Activated CD4-positive, alpha-beta T cell treated with anti-CD3 and anti-CD28 coated beads for 36 hours (primary cell): ENCODE measurements around the gene FANCI. TPM values are rescaled to one million over a fixed set of nuclear protein-coding genes. Genes with fewer than 3 reads are reported as not detected.

Source experiments
- ATAC-seq: fragments of 200-7000 bp; cut with Tn5 transposase; one replicate; pipeline ENCODE4 v1.10.0; 2021; ENCODE audit warnings: mild to moderate bottlenecking, moderate library complexity
- CTCF ChIA-PET: fragments of 350-600 bp; sonication (Branson Sonifier 250); formaldehyde crosslinking; loops from one replicate; lab custom pipeline; 2021; ENCODE audit warnings: antibody characterized with exemption; lab: Charles Lee
- POLR2A ChIA-PET: fragments of 350-600 bp; sonication (Branson Sonifier 250); formaldehyde crosslinking; loops from one replicate; lab custom pipeline; 2021; ENCODE audit warnings: antibody characterized with exemption, inconsistent platforms; lab: Charles Lee
- DNase-seq: peaks from one replicate; pipeline ENCODE4 v3.0.0-alpha.2; 2020
- H3K27ac Mint-ChIP-seq: one replicate; pipeline ENCODE4 v1.8.0; 2021; ENCODE audit warnings: mixed read lengths
- H3K27me3 Mint-ChIP-seq: one replicate; pipeline ENCODE4 v1.8.0; 2021; ENCODE audit warnings: mixed read lengths
- H3K36me3 Mint-ChIP-seq: one replicate; pipeline ENCODE4 v1.8.0; 2021; ENCODE audit warnings: low read depth, mixed read lengths
- H3K4me1 Mint-ChIP-seq: one replicate; pipeline ENCODE4 v1.8.0; 2021; ENCODE audit warnings: mixed read lengths
- H3K4me3 Mint-ChIP-seq: one replicate; pipeline ENCODE4 v1.8.0; 2021; ENCODE audit warnings: mild to moderate bottlenecking, moderate library complexity, mixed read lengths
- H3K9me3 Mint-ChIP-seq: one replicate; pipeline ENCODE4 v1.8.0; 2021; ENCODE audit warnings: low read depth, mixed read lengths
- intact Hi-C, 2 experiments: fragments of 100-400 bp; cut with DNase I in 1 of 2; cut with micrococcal nuclease in 1 of 2; formaldehyde crosslinking; loops; one replicate each; pipeline versions ENCODE4 v1.14.2 to v1.15.1; 2022 to 2024; cut with DNase I, micrococcal nuclease
- total RNA-seq, 2 experiments: library from RNA; stranded (reverse); gene quantifications; one replicate each; pipeline ENCODE4 v1.2.3, GENCODE V29; 2021

The FANCI gene
- total RNA-seq, 2 experiments from 2014 or later, result 150 to 199 TPM

DNA sequence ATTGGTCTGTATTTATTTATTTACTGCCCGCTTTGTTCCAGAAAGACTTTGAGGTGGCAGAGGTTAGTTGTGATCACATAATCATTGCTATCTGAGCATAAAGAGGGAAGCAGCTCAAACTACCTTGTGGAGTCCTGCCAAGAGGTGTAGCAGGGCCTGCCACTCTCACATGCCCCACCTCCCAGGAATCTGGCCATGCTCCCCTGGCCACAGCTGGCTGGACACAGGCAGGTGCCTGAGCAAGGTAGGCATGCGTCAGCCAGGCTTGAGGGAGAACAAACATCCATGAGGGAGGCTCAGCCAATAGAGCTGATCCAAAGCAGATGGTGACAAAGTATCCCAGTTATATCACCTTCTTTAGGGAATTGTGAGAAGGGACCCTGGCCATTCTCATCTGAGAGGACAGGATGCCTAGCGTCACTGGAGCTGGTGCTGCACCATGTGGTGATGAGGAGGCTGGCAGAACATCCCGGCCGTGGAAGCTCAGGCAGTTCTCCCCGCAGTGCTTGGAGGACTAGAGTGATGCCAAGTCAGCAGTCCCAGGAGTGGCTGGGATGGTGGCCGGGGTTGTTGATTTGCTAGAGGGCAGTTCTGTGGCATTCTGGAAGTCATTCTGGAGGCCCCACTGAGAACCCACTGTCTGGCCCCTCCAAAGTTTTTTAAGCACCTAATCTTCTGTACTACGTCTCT is 97.7 kb downstream of the FANCI start:
- Mint-ChIP-seq H3K27me3 (peaks cover 2% of the 10 kb centered on the region), H3K27ac (no peak overlapping the region), H3K4me1 (peaks cover 11% of the 10 kb centered on the region), H3K4me3 (no peak overlapping the region), H3K9me3 (no peaks in the 10 kb centered on the region), H3K36me3 (no peaks in the 10 kb centered on the region)
- no peak for ATAC-seq
- POLR2A ChIA-PET, result no interaction called here
- DNase-seq, result no peak
- intact Hi-C loops, result no loop called here
- CTCF ChIA-PET, result interaction anchor here (1.3 kb wide), 1 partner anchor 15 kb away, joined by 4 read pairs; no protein-coding TSS in a partner anchor

GRCh38 chr15:89342840-89343239 is 99.1 kb downstream of the FANCI start:
- intact Hi-C loops, result no loop called here
- peaks cover 2% of the 10 kb centered on the region for H3K27me3 Mint-ChIP-seq
- ChIA-PET POLR2A (no interaction called here), CTCF (no interaction called here)
- no peak overlapping the region for H3K4me3 Mint-ChIP-seq
- ATAC-seq (no peak), DNase-seq (no peak)
- H3K36me3 Mint-ChIP-seq, result no peaks in the 10 kb centered on the region
- no peaks in the 10 kb centered on the region for H3K9me3 Mint-ChIP-seq
- peaks cover 6% of the 10 kb centered on the region for H3K4me1 Mint-ChIP-seq
- H3K27ac Mint-ChIP-seq, result no peak overlapping the region

GRCh38 chr15:89345248-89345647 is 101.5 kb downstream of the FANCI start:
- ChIA-PET CTCF (interaction anchor here (0.6 to 6.9 kb wide), 5 partner anchors 13 to 231 kb away, joined by 3 to 42 read pairs (median 4); no protein-coding TSS in a partner anchor), POLR2A (interaction anchor here (0.7 kb wide), 1 partner anchor 127 kb away, joined by 6 read pairs; no protein-coding TSS in a partner anchor)
- Mint-ChIP-seq H3K36me3 (no peaks in the 10 kb centered on the region), H3K9me3 (no peaks in the 10 kb centered on the region), H3K4me3 (no peak overlapping the region), H3K4me1 (peaks cover 10% of the 10 kb centered on the region), H3K27me3 (peaks cover 2% of the 10 kb centered on the region), H3K27ac (no peak overlapping the region)
- ATAC-seq, result no peak
- DNase-seq, result no peak
- intact Hi-C loops, result no loop called here

DNA sequence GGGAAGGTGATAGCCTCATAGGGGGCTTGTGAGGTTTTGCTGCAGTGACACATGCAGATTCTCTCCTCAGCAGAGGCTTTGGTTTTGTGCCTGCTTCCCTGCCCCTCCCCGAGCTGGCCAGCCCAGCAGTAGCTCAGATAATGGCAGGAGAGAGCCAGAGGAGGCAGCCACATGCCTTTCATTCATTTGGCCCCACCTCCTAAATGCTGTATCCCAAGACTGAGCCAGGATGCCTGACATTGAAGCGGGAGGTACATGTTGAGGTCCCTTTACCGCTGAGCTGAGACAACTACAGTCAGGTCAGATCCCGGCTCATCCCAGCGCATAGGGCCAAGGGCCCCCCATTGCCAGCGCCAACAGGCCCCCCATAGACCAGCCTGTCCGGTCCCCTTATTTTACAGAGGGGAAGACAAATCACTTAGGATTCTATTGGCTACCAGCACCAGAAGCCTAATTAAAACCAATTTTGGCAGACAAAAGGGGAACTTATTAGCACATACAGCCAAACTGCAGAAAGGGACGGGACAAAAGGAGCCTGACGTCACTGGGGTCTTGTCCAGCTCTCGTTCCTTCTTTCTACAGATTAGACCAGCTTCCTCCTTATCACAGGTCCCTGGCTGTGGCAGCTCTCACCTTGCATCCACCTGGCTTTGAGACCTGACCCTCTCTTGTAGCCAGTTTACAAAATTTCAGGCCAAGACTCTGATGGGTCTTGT is 102.9 kb downstream of the FANCI start:
- Mint-ChIP-seq H3K9me3 (no peaks in the 10 kb centered on the region), H3K4me3 (no peak overlapping the region), H3K4me1 (peaks cover 10% of the 10 kb centered on the region), H3K27ac (no peak overlapping the region), H3K27me3 (peaks cover 2% of the 10 kb centered on the region), H3K36me3 (no peaks in the 10 kb centered on the region)
- no peak for DNase-seq
- intact Hi-C loops, result no loop called here
- no peak for ATAC-seq
- CTCF ChIA-PET, result interaction anchor here (0.6 to 6.9 kb wide), 2 partner anchors 12 to 77 kb away, joined by 4 to 42 read pairs; no protein-coding TSS in a partner anchor
- POLR2A ChIA-PET, result interaction anchor here (0.7 kb wide), 1 partner anchor 53 kb away, joined by 4 read pairs; no protein-coding TSS in a partner anchor

- H3K9me3 Mint-ChIP-seq, result no peaks in the 10 kb centered on the region
- DNase-seq (peak; percentile 29), ATAC-seq (peak; percentile 63)
- H3K4me1 Mint-ChIP-seq, result peaks cover 10% of the 10 kb centered on the region
- POLR2A ChIA-PET, result no interaction called here
- intact Hi-C loops, result no loop called here
- peak overlapping the region; percentile 68 for H3K27ac Mint-ChIP-seq
- CTCF ChIA-PET, result interaction anchor here (1.1 to 6.9 kb wide), 2 partner anchors 9 to 81 kb away, joined by 3 to 42 read pairs; no protein-coding TSS in a partner anchor
- no peaks in the 10 kb centered on the region for H3K36me3 Mint-ChIP-seq
- peaks cover 5% of the 10 kb centered on the region for H3K27me3 Mint-ChIP-seq
- no peak overlapping the region for H3K4me3 Mint-ChIP-seq
Measured at GRCh38 chr15:89349206-89349558, 105.4 kb downstream of the FANCI start.

GRCh38 chr15:89352476-89352875 is 108.7 kb downstream of the FANCI start:
- intact Hi-C loops, result no loop called here
- DNase-seq (no peak), ATAC-seq (no peak)
- H3K27me3 Mint-ChIP-seq, result peaks cover 24% of the 10 kb centered on the region
- CTCF ChIA-PET, result interaction anchor here (0.8 kb wide), 1 partner anchor 78 kb away, joined by 3 read pairs; no protein-coding TSS in a partner anchor
- no peak overlapping the region for H3K27ac Mint-ChIP-seq
- POLR2A ChIA-PET, result no interaction called here
- peaks cover 10% of the 10 kb centered on the region for H3K4me1 Mint-ChIP-seq
- H3K36me3 Mint-ChIP-seq, result no peaks in the 10 kb centered on the region
- H3K9me3 Mint-ChIP-seq, result no peaks in the 10 kb centered on the region
- no peak overlapping the region for H3K4me3 Mint-ChIP-seq

DNA sequence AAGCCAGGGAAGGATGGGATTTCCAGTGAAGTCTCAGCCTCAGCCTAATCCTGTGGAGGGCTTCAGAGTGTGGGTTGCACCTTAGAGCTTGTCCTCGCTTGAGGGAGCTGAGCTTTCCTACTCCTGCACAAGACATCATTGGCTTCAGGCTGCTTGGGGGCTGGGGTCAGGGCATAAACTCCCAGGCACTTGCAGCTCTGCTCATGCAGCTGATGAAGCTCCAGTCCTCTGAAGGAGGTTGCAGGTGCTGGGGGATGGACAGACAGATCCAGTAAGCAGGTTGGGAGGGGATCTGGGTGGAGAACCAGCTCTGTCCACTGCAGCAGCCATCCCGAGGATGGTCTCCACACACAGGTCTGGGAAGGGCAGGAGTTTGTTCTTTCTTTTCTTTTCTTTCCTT is 110.2 kb downstream of the FANCI start:
- ChIA-PET CTCF (no interaction called here), POLR2A (no interaction called here)
- Mint-ChIP-seq H3K4me3 (no peak overlapping the region), H3K36me3 (no peaks in the 10 kb centered on the region), H3K9me3 (no peaks in the 10 kb centered on the region), H3K27me3 (peaks cover 28% of the 10 kb centered on the region), H3K27ac (no peak overlapping the region), H3K4me1 (peaks cover 4% of the 10 kb centered on the region)
- no peak for ATAC-seq
- intact Hi-C loops, result no loop called here
- DNase-seq, result no peak

GRCh38 chr15:89356634-89357298 is 113.0 kb downstream of the FANCI start:
- POLR2A ChIA-PET, result no interaction called here
- no peak overlapping the region for H3K4me3 Mint-ChIP-seq
- no peaks in the 10 kb centered on the region for H3K36me3 Mint-ChIP-seq
- H3K27me3 Mint-ChIP-seq, result peaks cover 52% of the 10 kb centered on the region
- H3K4me1 Mint-ChIP-seq, result no peaks in the 10 kb centered on the region
- ATAC-seq (no peak), DNase-seq (peak; percentile 49)
- intact Hi-C loops, result loop anchor here in 1 of 2 experiments (5.0 kb wide), 1 partner anchor 196 kb away; no protein-coding TSS in a partner anchor
- no peaks in the 10 kb centered on the region for H3K9me3 Mint-ChIP-seq
- H3K27ac Mint-ChIP-seq, result no peak overlapping the region
- CTCF ChIA-PET, result interaction anchor here (1.0 to 9.8 kb wide), 11 partner anchors 10 to 116 kb away, joined by 3 to 108 read pairs (median 30); partner anchors contain the start of gene POLG

DNA sequence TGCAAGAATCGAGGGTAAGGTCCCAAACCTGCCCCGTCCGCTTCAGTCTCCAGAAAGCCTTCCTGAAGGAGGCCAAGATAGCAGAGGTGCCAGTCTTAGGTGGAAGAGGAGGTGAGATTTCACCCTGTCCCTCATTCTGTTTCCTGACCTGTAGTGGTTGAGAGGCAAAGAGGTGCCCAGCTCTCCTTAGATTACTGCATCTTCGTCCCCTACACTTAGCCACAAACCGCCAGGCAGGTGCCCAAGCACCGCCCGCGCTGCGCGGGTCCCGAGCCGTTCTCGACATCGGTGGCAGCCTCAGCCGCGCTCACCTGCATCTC is 114.6 kb downstream of the FANCI start:
- Mint-ChIP-seq H3K4me3 (peak overlapping the region; percentile 70), H3K27me3 (peaks cover 60% of the 10 kb centered on the region), H3K27ac (no peak overlapping the region), H3K9me3 (no peaks in the 10 kb centered on the region), H3K36me3 (no peaks in the 10 kb centered on the region), H3K4me1 (no peaks in the 10 kb centered on the region)
- intact Hi-C loops, result loop anchor here (1.0 to 5.0 kb wide), 7 partner anchors 24 to 216 kb away; partner anchors contain the start of genes POLG (in 1 of the 2) and TICRR (in 1 of the 2)
- DNase-seq (no peak), ATAC-seq (no peak)
- POLR2A ChIA-PET, result no interaction called here
- CTCF ChIA-PET, result interaction anchor here (0.6 to 9.8 kb wide), 42 partner anchors 10 to 269 kb away, joined by 3 to 108 read pairs (median 6); partner anchors contain the start of genes FANCI, POLG and TICRR

DNA sequence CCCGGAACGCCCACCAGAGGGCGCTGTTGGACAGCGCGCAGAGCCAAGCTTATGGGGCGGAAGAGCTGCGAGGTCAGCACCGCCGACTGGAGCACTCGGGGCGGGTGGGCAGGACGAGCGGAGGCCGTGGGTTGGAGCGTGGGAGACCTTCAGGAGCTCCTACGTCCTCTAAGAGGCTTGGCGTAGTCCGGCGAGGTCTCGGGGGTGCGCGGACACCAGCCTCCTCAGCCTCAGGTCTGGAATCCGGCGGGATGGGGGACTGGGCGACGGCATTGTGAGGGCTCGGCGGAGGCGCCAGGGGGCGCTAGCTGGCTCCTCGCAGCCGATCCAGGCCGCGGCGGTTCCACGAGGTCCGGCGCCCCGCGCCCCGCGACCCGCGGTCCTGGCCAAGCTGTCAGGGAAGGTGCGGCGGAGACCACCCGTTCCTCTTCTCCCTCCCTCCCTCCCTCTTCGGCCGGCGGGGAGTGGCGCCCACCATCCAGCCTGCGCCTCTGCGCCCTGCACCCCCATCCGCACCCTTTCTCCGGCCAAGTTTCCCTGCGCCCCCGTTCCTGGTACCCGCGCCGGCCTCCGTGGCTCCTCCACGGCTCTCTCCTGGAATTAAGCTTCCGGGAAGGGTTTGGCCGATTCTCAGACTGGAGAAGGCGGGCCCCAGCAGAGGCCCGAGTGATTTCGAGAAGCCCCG is 115.1 kb downstream of the FANCI start:
- H3K4me1 Mint-ChIP-seq, result no peaks in the 10 kb centered on the region
- H3K9me3 Mint-ChIP-seq, result no peaks in the 10 kb centered on the region
- ATAC-seq (peak; percentile 90), DNase-seq (peak; percentile 91)
- ChIA-PET POLR2A (no interaction called here), CTCF (interaction anchor here (0.6 to 9.8 kb wide), 47 partner anchors 9 to 309 kb away, joined by 3 to 108 read pairs (median 6); partner anchors contain the start of genes FANCI, POLG and TICRR)
- intact Hi-C loops, result loop anchor here (1.0 to 5.0 kb wide), 8 partner anchors 25 to 216 kb away; partner anchors contain the start of genes POLG (in 1 of the 2) and TICRR (in 1 of the 2)
- H3K36me3 Mint-ChIP-seq, result no peaks in the 10 kb centered on the region
- peak overlapping the region; percentile 70 for H3K4me3 Mint-ChIP-seq
- no peak overlapping the region for H3K27ac Mint-ChIP-seq
- H3K27me3 Mint-ChIP-seq, result peaks cover 64% of the 10 kb centered on the region
